Measurements from ENCODE around the gene CCDC175.

The CCDC175 gene

DNA sequence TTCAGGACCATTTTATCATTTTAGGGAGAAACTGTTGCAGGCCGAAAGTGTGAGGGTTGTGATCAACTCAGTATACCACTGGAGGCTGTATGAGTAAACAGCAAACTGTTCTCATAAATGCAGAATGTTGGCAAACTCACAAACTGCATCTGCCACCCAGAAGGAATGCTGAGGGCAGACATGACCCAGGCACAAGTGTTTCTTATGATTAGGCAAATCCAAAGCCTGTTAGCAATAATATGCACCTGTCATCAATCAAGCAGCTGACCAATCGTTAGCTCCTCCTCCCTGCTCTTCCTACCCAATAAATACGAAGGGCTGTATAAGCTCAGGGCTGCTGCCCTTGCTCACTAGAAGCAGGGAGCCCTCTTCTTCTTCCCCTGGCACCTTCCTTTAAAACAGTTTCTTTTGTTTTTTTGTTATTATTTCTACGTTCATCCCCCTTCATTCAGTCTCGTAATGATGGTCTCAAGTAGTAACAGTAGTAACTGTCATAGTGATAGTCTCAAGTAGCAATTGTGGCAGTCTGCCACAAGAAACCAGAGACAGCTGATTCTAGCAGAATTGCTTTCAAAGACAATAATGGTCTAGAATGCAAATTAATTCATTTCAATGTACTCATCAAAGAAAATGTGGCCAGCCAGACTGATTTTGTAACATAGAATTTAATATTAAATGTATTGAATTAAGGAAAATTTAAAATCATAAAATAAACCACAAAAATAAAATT is 15.2 kb upstream of the CCDC175 start:
- H3K4me3 ChIP-seq (ENCODE audit: low read length) = no peak overlapping the region
- DNase-seq (ENCODE audit: low read depth) = no peak
- TF ChIP-seq, protein P1, sequence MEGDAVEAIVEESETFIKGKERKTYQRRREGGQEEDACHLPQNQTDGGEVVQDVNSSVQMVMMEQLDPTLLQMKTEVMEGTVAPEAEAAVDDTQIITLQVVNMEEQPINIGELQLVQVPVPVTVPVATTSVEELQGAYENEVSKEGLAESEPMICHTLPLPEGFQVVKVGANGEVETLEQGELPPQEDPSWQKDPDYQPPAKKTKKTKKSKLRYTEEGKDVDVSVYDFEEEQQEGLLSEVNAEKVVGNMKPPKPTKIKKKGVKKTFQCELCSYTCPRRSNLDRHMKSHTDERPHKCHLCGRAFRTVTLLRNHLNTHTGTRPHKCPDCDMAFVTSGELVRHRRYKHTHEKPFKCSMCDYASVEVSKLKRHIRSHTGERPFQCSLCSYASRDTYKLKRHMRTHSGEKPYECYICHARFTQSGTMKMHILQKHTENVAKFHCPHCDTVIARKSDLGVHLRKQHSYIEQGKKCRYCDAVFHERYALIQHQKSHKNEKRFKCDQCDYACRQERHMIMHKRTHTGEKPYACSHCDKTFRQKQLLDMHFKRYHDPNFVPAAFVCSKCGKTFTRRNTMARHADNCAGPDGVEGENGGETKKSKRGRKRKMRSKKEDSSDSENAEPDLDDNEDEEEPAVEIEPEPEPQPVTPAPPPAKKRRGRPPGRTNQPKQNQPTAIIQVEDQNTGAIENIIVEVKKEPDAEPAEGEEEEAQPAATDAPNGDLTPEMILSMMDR (conservative IDR thresholded peaks at IDR 0.05; ENCODE audit: low read depth, low read length) = no peak

GRCh38 chr14:59588101-59588500 is 11.5 kb upstream of the CCDC175 start:
- no peak for DNase-seq (ENCODE audit: low read depth)
- TF ChIP-seq, protein P1 (conservative IDR thresholded peaks at IDR 0.05; ENCODE audit: low read depth, low read length) = no peak
- no peak overlapping the region for H3K4me3 ChIP-seq (ENCODE audit: low read length)

DNA sequence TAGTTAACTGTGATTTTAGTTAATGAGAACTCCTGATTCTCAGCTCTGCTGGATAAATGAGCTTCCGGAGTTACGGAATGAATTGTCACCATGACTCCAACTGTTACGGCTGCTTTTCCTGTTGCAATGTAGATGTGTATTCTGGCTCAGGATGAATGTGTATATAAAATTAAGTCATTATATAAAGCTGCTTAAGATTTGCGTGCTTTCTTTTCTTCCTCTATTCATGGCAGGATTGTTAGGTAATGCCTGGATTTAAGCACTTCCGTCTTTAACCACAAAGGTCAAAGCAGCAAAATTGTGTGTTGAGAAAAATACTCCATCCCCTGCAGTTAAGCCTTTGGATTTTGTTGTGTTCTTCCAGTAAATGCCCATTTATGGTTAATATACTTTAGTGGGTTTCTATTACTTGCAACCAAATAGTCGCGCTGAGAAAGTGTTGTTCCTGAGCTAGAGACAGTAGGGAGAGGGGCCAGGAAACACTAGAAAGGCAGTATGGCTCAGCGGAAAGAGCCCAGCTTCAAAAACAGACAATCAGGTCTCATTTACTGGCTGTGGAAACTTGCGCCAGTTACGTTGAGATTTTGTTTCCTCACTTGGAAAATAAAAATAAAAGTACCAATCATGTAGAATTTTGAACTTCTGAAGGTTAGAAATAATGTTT is 9.4 kb upstream of the CCDC175 start:
- peak; percentile 99 for DNase-seq (ENCODE audit: low read depth)
- no peak overlapping the region for H3K4me3 ChIP-seq (ENCODE audit: low read length)

DNA sequence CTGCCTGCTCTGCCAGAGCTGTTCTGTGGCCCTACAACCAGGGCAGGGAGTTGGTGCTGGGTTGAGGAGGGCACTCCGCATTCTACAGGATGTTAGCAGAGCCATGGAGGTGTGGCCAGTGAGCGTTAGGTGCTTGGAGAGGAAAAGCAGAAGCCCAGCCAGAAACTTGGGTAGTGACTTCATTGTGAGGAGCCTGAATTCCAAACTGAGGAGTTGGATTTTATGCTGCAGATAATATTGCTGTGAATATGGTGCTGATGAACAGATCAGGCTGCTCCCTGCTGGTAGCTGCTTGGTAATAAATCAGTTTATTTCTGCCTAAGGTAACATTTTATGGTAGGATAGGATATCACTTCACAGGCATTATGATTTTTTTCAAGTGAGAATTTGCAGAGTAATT is 7.1 kb upstream of the CCDC175 start:
- H3K4me3 ChIP-seq (ENCODE audit: low read length) = no peak overlapping the region
- peak; percentile 74 for DNase-seq (ENCODE audit: low read depth)
- TF ChIP-seq, protein P1 (conservative IDR thresholded peaks at IDR 0.05; ENCODE audit: low read depth, low read length) = peak; percentile 52

More for the DNA sequence above, 9.4 kb upstream of the CCDC175 start:
- TF ChIP-seq, protein P1 (conservative IDR thresholded peaks at IDR 0.05; ENCODE audit: low read depth, low read length) = no peak

- TF ChIP-seq, protein P1 (conservative IDR thresholded peaks at IDR 0.05; ENCODE audit: low read depth, low read length) = no peak
- no peak overlapping the region for H3K4me3 ChIP-seq (ENCODE audit: low read length)
- DNase-seq (ENCODE audit: low read depth) = peak; percentile 99
These were observed 6.4 kb upstream of the CCDC175 start for GRCh38 chr14:59582845-59583509.

- TF ChIP-seq, protein P1 (conservative IDR thresholded peaks at IDR 0.05; ENCODE audit: low read depth, low read length) = no peak
- DNase-seq (ENCODE audit: low read depth) = no peak
- no peak overlapping the region for H3K4me3 ChIP-seq (ENCODE audit: low read length)
These were observed 5.5 kb upstream of the CCDC175 start for GRCh38 chr14:59582161-59582560.
